ENCODE results near the gene CFAP70.
A peak's percentile ranks its signal among the peaks of the same experiment; 100 is the strongest.
"Not testable (repeated sequence)": the region's sequence is repeated elsewhere in the genome, so short reads cannot be mapped to it uniquely, and the experiment has no call there.

The CFAP70 gene

GRCh38 chr10:73258612-73259011 lies 100.1 kb downstream of the CFAP70 start:
- not testable (repeated sequence) for DNase-seq (ENCODE audit: low read depth in 2 of 2, low spot score in 1 of 2)

- DNase-seq (ENCODE audit: low read depth in 2 of 2, low spot score in 1 of 2): no peak
Measured at GRCh38 chr10:73253225-73253555, 105.5 kb downstream of the CFAP70 start.

DNA sequence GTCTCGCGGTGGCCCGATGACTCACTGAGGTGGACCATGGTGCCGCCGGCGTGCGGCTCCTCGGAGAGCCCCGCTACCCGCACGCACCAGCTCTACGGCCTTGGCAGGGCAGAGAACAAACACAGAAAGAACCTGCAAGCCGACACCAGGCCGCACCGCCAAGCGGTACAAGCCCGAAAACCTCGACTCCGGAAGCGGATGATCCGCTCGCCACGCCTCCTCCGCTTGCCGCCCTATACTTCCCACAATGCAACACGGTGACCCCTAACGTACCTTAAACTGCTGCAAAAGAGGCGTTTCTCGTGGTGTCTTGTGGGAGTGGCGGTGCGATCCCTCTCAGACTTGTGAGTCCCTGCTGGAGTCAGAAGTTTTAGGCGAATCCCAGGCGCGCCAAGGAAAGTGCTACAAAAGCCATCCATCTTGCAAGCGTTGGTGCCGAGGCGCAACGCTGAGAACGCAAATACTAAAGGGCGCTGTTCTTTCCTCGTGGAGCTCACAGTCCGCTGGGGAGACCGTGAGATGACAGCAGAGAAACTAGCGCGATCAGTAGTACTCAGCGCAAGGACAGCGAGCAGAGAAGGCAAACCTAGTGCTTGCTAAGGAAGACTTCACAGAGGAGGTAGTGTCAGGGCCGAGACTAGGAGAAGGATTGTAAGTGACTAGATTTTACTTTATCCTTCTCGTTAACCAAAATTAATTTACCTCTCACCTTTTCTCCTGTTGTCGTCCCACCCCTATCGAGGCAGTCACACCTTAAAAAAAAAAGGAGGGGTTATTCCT lies 106.0 kb downstream of the CFAP70 start, which contains the start of gene MRPS16:
MRPS16 (minus strand) TSS at position 200 of the 780 bp plus-strand sequence; CDS start at position 38, 162 bp downstream.
- DNase-seq (ENCODE audit: low read depth in 2 of 2, low spot score in 1 of 2): peak; percentile 80 to 83

DNA sequence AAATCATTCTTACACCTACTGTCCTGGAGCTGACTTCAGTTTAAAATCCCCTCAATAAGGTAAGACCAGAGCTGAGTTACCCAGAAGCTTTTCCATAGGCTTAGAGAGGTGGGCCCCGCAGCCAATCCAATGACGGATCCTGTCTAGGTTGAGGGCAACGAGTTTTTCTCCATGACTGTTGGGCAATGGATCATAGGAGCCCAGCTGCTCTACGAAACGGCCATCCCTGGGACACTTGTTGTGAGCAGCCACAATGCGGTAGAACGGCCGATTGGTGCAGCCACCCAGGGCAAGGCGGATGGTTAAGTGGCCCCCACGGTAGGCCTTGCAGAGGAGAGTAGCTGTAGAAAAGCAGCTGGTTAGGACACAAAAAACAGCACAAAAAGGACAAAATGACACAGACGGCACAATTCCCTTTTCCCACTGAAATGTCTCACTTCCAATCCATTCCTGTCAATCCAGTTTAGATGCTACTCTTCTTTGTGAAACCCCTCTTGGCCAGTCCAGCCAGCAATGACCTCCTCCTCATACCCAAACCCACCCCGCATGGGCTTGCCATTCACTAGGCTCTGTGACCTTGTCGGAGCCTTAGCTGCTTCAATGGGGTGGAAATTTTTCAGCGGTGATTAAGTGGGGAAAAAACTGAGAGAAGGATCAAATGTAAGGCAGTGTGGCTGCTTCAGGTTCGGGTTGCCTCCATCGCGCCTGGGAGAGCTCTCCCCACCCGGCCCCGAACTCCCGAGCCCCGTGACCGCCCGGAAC lies 106.8 kb downstream of the CFAP70 start:
- no peak for DNase-seq (ENCODE audit: low read depth in 2 of 2, low spot score in 1 of 2)

- no peak for DNase-seq (ENCODE audit: low read depth in 2 of 2, low spot score in 1 of 2)
Measured at GRCh38 chr10:73248259-73248724, 110.4 kb downstream of the CFAP70 start.

DNA sequence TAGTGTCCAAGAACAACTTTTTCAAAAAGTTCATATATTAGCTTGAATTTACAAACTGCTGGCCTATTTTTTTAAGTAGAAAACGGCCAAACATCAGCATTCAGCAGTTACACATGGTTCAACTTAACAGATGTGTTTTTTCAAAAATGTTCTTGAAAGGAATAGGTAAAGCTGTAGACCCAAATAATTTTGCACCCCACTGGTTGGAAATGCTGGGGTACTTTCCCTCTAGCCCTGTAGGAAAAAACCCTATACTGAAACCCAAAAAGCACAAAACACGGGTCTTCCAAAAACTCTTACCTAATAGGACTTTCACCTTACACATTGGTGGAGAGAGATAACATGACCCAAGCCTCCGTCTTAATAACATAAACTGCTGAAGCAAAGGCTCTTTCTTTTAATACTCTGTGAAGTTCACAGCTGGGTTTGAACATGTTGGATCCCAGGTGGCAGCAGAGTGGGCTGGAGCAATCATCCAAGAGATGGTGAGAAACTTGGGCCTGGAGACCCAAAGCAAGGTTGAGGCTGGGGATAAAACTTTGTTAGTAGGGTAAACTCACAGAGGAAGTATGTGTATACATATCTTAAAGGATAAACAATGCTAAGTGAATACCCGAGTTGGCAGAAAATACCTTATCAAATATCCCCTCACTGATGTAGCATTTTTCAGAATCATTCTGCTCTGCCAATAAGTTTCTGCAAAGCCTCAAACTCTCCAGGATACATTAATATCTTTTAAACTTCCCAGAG lies 111.0 kb downstream of the CFAP70 start:
- DNase-seq (ENCODE audit: low read depth in 2 of 2, low spot score in 1 of 2): no peak

DNA sequence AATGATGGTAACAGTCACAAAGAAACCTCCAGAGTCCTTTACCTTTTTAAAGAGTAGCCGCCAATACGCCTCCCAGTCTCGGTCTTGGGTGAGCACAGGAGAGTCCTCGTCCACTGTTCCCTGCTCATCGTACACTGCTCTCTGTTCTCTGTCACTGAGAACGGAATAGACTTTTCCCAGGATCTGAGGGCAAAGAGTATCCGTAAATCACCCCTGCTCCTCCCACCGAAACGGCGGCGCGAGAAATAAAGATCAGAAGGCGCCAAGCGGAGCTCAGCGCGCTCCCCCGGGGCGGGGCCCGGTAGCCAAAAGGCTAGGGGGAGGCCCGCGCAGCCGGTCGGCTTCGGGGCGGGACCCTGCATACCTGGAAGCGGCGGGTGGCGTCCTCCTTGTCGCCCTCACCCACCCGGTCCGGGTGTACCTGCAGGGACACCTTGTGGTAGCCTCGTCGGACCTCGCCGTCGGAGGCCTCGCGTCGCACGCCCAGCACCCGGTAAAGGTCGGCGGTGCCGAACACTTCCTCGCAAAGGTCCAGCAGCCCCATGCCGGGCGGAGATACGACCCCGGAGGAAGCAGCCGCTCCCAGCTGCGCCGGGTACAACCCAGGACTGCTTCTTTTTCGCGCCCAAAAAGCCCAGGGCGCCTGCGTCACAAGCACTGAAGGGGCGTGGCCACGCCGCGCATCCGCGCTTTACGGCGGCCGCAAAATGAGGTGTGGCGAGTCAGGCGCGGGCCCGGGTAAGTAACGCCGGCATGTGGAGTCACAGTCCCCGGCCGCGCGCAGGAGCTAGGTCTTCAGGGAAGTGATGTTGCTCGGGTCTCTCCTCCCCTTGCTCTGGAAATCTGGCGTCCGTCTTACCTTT lies 111.8 kb downstream of the CFAP70 start, which contains the start of gene DNAJC9:
DNAJC9 (minus strand) TSS at position 610 of the 863 bp plus-strand sequence; CDS start at position 544, 66 bp downstream.
- DNase-seq (ENCODE audit: low read depth in 2 of 2, low spot score in 1 of 2): peak; percentile 88 to 92

DNA sequence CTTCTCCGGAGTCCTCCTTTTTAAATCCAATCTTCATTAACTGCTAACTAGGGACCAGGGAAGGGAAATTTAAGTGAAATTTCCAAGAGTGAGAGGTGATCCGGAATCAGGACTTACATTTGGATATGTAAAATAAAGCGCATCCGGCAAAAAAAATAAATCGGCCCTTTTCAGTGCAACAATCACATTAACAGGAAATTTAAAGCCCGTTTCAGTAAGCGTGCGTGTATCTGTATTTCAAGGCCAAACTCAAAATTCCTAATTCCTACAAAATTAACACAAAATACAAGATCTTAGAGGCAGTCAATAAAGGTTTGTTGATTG lies 112.4 kb downstream of the CFAP70 start:
- no peak for DNase-seq (ENCODE audit: low read depth in 2 of 2, low spot score in 1 of 2)

DNA sequence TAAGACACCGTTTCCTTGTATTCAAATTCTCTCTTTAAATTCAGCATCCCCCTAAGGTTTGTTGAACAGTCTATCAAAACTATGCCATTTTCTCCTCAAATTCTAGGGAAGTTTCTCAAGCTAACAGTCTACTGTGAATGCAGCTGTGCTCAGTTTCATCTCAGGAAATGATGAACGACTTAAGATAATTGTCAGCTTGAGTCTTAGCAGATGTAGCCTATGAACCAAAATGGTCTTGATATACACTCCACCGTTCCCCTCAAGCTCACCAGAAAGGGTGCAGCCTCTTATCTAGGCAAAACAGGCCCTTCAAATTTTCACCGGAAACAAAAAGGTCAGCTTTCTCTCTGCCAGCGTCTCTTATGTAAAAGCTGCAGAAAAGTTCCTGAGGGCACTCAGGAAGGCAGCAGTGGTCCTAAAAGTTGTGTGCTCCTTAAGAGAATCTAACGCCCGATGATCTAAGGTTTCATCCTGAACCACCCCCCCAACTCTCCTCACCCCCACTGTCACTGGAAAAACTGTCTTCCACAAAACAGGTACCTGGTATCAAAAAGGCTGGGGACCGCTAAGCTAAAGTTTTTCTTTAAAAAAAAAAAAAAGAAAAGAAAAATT lies 113.7 kb downstream of the CFAP70 start:
- DNase-seq (ENCODE audit: low read depth in 2 of 2, low spot score in 1 of 2): no peak

- DNase-seq (ENCODE audit: low read depth in 2 of 2, low spot score in 1 of 2): no peak
Measured at GRCh38 chr10:73239908-73240307, 118.8 kb downstream of the CFAP70 start.

- no peak for DNase-seq (ENCODE audit: low read depth in 2 of 2, low spot score in 1 of 2)
Measured at GRCh38 chr10:73238990-73239566, 119.6 kb downstream of the CFAP70 start.

- DNase-seq (ENCODE audit: low read depth in 2 of 2, low spot score in 1 of 2): no peak
Measured at GRCh38 chr10:73234695-73235094, 124.0 kb downstream of the CFAP70 start.

DNA sequence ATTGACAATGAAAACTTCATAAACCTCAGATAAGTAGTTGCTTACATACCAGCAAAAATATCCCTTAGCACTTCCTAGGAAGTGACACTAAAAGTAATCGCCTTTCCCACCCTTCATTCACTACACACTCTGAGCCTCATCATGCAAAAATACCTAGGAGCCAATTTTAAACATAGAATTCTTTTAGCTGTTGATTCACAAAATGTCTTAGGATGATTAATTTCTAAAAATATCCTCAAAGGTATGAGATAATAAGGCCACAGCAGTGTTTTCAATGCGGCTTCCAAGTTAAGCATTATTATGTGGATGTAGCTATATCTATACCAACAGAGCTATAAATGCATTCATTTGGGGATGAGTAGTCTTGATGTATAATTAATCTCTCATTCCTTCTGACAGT lies 124.8 kb downstream of the CFAP70 start:
- no peak for DNase-seq (ENCODE audit: low read depth in 2 of 2, low spot score in 1 of 2)

DNA sequence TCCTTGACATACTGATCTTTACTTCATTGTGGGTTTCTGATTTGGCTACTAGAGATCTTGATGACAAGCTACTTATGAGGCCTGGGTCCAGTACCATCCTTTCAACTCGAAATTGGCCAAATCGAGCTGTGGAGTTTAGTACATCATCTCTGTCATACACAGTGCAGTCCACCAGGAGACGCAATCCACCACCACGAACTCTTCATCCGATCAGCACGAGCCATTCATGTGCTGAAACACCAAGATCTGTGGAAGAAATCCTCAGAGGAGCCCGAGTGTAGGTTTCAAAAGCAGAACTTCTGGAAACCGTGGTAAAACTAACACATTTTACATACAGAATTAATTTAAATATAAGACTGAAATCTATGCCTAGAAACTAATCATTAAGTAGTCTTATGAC lies 125.8 kb downstream of the CFAP70 start:
- DNase-seq (ENCODE audit: low read depth in 2 of 2, low spot score in 1 of 2): no peak

DNA sequence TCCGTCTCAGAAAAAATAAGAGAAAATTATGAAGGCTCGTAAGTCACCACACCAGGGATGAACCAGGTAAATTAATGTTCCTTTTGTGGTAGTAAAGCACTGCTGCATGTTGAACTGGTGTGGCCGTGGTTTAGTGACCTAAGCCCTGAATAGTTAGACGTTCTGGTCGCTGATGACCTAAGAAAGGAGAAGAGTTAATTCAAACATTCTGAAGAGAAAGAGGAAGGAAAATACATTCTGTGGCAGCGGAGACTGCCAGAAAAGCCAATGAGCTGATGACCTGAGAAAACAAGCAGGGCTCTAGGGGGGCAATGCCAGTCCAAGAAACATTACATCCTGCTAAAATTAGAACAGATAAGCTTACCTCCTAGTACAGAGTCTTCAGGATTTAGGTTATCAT lies 129.1 kb downstream of the CFAP70 start:
- no peak for DNase-seq (ENCODE audit: low read depth in 2 of 2, low spot score in 1 of 2)

DNA sequence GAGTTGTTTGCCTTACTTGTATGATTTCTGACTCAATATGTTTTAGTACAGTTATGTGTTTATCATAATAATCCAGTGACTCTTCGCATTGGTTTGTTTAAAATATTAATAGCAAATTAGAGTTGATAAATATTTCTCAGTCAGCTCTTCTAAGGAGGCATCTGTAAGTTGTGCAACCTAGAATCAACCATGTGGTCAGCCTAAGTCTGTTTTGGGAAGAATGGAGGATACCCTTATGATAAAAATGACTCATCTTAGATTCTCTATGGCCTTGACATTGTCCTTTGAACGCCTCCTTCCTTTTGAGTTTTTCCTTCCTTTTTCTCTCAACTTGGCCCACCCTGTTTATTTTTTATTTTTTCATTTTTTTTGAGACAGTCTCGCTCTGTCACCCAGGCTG lies 130.4 kb downstream of the CFAP70 start:
- no peak for DNase-seq (ENCODE audit: low read depth in 2 of 2, low spot score in 1 of 2)

GRCh38 chr10:73226663-73227062 lies 132.0 kb downstream of the CFAP70 start:
- DNase-seq (ENCODE audit: low read depth in 2 of 2, low spot score in 1 of 2): no peak

DNA sequence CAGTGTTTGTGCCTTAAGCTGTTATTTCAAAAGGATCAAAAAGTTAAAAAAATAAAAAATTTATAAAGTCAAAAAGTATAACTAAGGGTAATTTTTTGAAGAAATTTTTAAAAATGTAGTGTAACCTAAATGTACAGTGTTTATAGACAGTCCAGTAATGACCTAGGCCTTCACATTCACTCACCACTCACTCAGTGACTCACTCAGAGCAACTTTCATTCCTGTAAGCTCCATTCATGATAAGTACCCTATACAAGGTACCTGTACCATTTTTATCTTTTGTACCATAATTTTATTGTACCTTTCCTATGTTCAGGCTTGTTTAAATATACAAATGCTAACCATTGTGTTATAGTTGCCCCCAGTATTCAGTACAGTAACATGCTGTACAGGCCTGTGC lies 133.1 kb downstream of the CFAP70 start:
- no peak for DNase-seq (ENCODE audit: low read depth in 2 of 2, low spot score in 1 of 2)

- no peak for DNase-seq (ENCODE audit: low read depth in 2 of 2, low spot score in 1 of 2)
Measured at GRCh38 chr10:73220989-73221388, 137.7 kb downstream of the CFAP70 start.

GRCh38 chr10:73219384-73219783 lies 139.3 kb downstream of the CFAP70 start:
- no peak for DNase-seq (ENCODE audit: low read depth in 2 of 2, low spot score in 1 of 2)

Measured in stimulated activated CD8-positive, alpha-beta memory T cell treated with anti-CD3 and anti-CD28 coated beads, Interleukin-4, amount 100 ng/mL, for 4 hours (primary cell).